ENCODE measurements around the gene KRTAP3-3. TPM values are rescaled to one million over a fixed set of nuclear protein-coding genes. Genes with fewer than 3 reads are reported as not detected.

KRTAP3-3 gene
- total RNA-seq, 1 donor from 2014 or later: not detected

GRCh38 chr17:41018541-41018940 is 24.6 kb upstream of the KRTAP3-3 start:
- TF ChIP-seq CTCF (IDR thresholded peaks at IDR 0.05; ENCODE audit: partially characterized antibody, unreplicated experiment): no peak
- no peaks in the 10 kb centered on the region for H3K9me3 Mint-ChIP-seq (ENCODE audit: unreplicated experiment)
- no peaks in the 10 kb centered on the region for H3K27me3 Mint-ChIP-seq (ENCODE audit: unreplicated experiment)
- no peak overlapping the region for H3K4me3 Mint-ChIP-seq (ENCODE audit: unreplicated experiment)
- H3K4me1 Mint-ChIP-seq (ENCODE audit: low read depth, unreplicated experiment): peaks cover 2% of the 10 kb centered on the region
- no peak for DNase-seq
- H3K36me3 Mint-ChIP-seq (ENCODE audit: unreplicated experiment): no peaks in the 10 kb centered on the region
- H3K27ac Mint-ChIP-seq (ENCODE audit: unreplicated experiment): no peak overlapping the region

GRCh38 chr17:41016578-41017215 is 22.7 kb upstream of the KRTAP3-3 start:
- peaks cover 3% of the 10 kb centered on the region for H3K27me3 Mint-ChIP-seq (ENCODE audit: unreplicated experiment)
- H3K4me3 Mint-ChIP-seq (ENCODE audit: unreplicated experiment): no peak overlapping the region
- H3K36me3 Mint-ChIP-seq (ENCODE audit: unreplicated experiment): no peaks in the 10 kb centered on the region
- peaks cover 2% of the 10 kb centered on the region for H3K9me3 Mint-ChIP-seq (ENCODE audit: unreplicated experiment)
- H3K27ac Mint-ChIP-seq (ENCODE audit: unreplicated experiment): no peak overlapping the region
- no peak for DNase-seq
- peaks cover 7% of the 10 kb centered on the region for H3K4me1 Mint-ChIP-seq (ENCODE audit: low read depth, unreplicated experiment)
- no peak for TF ChIP-seq CTCF (IDR thresholded peaks at IDR 0.05; ENCODE audit: partially characterized antibody, unreplicated experiment)

- DNase-seq: no peak
- Mint-ChIP-seq H3K36me3 (ENCODE audit: unreplicated experiment) (no peaks in the 10 kb centered on the region), H3K4me3 (ENCODE audit: unreplicated experiment) (no peak overlapping the region), H3K27ac (ENCODE audit: unreplicated experiment) (no peak overlapping the region), H3K4me1 (ENCODE audit: low read depth, unreplicated experiment) (peaks cover 7% of the 10 kb centered on the region), H3K27me3 (ENCODE audit: unreplicated experiment) (peaks cover 3% of the 10 kb centered on the region), H3K9me3 (ENCODE audit: unreplicated experiment) (peaks cover 2% of the 10 kb centered on the region)
- no peak for TF ChIP-seq CTCF (IDR thresholded peaks at IDR 0.05; ENCODE audit: partially characterized antibody, unreplicated experiment)
These were observed 21.5 kb upstream of the KRTAP3-3 start for GRCh38 chr17:41015454-41015853.

GRCh38 chr17:41013606-41014005 is 19.6 kb upstream of the KRTAP3-3 start:
- DNase-seq: no peak
- no peak overlapping the region for H3K4me3 Mint-ChIP-seq (ENCODE audit: unreplicated experiment)
- peak overlapping the region; percentile 37 for H3K27ac Mint-ChIP-seq (ENCODE audit: unreplicated experiment)
- no peak for TF ChIP-seq CTCF (IDR thresholded peaks at IDR 0.05; ENCODE audit: partially characterized antibody, unreplicated experiment)
- no peaks in the 10 kb centered on the region for H3K36me3 Mint-ChIP-seq (ENCODE audit: unreplicated experiment)
- H3K27me3 Mint-ChIP-seq (ENCODE audit: unreplicated experiment): peaks cover 7% of the 10 kb centered on the region
- H3K4me1 Mint-ChIP-seq (ENCODE audit: low read depth, unreplicated experiment): peaks cover 14% of the 10 kb centered on the region
- H3K9me3 Mint-ChIP-seq (ENCODE audit: unreplicated experiment): peaks cover 4% of the 10 kb centered on the region

- no peak for DNase-seq
- no peak overlapping the region for H3K4me3 Mint-ChIP-seq (ENCODE audit: unreplicated experiment)
- peaks cover 6% of the 10 kb centered on the region for H3K9me3 Mint-ChIP-seq (ENCODE audit: unreplicated experiment)
- no peaks in the 10 kb centered on the region for H3K36me3 Mint-ChIP-seq (ENCODE audit: unreplicated experiment)
- no peak for TF ChIP-seq CTCF (IDR thresholded peaks at IDR 0.05; ENCODE audit: partially characterized antibody, unreplicated experiment)
- no peak overlapping the region for H3K27ac Mint-ChIP-seq (ENCODE audit: unreplicated experiment)
- H3K4me1 Mint-ChIP-seq (ENCODE audit: low read depth, unreplicated experiment): peaks cover 17% of the 10 kb centered on the region
- peaks cover 8% of the 10 kb centered on the region for H3K27me3 Mint-ChIP-seq (ENCODE audit: unreplicated experiment)
These were observed 19.2 kb upstream of the KRTAP3-3 start for GRCh38 chr17:41013181-41013580.
